Brain pericyte (primary cell): ENCODE measurements around the gene RABL3.
"Not testable (repeated sequence)": the region's sequence is repeated elsewhere in the genome, so short reads cannot be mapped to it uniquely, and the experiment has no call there.

ENCODE experiments used
- DNase-seq: peaks from one replicate; pipeline ENCODE4 v3.0.0-alpha.2; 2012; ENCODE audit warnings: low read depth, low spot score

Gene RABL3

DNA sequence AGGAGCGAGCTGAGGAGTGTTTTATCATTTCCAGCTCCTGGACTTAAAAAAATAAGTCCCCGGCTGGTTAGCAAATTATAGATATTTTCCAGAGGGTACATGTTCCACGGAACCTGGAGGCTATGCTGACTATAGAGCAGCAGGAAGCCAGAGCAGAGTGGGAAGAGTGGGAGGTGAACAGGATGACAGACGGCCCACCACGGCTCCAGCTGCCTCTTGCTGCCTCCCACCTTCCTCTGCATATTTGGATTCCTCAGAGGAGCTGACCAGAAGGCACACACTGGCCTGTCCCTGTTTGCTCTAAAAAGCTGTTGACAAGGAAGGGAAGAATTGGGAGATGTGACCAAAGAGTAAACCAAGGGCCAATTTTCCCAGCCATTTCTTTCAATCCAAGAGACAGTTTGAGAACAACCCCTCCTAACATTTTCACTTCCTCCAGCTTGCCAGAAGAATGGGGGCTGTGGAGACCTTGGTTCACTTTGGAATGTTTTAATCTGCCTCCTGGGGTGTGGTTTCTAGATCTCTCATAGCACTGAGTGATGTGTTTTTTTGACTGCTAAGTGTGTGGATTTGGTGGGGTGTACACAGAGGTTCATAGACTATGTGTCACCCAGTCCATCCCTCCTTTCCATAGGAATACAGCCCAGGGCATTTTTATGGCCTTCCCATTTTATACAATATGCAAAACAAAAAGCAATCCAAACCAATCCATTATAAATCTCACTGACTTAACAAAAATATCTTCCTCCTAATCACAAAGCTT is 97.1 kb downstream of the RABL3 start:
- no peak for DNase-seq

DNA sequence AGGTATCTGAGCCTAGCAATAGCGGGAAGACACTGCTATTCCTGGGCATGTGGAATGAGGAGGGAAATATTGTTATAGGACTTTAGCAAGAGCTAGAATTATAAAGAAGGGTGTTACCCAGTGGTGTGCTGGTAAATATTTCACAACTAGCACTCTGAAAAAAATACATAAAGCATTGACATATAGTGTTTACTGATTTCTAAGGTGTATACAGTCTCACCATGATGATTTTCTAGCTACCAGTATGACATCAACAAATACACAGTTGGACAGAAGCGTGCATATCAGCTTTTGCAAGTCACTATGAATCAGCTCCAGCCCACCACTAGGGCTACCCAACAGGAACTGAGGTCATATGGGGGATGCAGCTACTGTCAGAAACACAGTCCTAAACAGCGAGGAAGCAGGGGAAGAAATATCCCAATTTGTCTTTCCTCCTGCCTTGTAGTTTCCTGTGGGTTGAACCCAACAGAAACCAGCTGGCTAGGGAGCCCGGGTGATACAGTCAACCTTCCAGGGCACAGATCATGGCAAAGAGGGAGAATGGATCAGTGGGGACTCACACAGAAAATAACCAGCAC is 99.9 kb downstream of the RABL3 start:
- no peak for DNase-seq

DNA sequence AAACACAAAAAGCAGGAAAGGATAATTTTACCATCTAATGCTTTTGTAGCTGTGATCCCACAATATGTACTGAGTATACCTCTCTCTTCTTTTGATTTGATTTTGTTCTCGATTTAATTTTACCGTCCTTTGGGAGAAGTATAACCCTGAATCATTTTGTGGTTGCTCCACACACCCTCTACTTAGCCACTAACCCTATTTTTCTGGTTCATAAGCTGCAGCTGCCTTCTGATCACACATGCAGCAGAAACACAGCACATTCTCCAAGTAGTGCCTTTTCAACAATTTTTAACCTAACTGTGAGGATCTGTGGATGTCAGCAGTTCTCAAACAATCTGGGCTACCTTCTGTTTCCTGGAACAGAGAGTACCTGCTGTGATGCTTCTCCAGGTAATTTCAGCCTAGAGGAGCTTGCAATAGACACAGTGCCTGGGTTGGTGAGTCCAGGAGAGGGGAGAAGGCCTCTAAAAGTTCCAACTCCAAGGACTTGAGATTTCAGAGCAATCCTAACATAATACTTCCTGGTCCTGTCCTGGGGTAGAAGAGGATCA is 100.5 kb downstream of the RABL3 start:
- DNase-seq, result no peak

DNA sequence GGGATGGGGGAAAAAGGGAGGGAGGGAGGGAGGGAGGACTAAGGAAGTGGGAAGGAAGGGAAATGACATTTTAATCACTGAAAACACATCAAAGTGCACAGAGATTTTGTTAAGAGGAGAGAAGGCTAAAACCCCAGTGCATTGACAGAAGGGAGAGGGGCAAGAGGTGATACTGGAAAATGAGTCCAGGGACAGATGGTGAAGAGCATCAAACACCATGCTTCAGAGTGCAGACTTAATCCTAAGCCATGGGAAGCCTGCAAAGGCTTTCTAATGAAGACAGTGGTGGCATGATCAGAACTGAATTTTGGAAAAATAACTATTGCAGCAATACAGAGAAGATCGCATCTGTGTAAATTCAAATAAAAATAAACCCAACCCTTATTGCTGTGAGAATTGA is 102.1 kb downstream of the RABL3 start:
- DNase-seq, result no peak

DNA sequence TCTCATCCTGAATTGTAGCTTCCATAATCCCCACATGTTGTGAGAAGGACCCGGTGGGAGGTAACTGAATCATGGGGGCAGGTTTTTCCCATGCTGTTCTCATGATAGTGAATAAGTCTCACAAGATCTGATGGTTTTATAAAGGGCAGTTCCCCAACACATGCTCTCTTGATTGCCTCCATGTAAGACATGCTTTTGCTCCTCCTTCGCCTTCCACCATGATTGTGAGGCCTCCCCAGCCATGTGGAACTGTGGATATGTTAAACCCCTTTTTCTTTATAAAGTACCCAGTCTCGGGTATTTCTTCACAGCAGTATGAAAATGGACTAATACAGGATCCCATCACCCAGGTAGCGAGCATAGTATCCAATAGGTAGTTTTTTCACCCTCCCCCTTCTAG is 103.5 kb downstream of the RABL3 start:
- not testable (repeated sequence) for DNase-seq

DNA sequence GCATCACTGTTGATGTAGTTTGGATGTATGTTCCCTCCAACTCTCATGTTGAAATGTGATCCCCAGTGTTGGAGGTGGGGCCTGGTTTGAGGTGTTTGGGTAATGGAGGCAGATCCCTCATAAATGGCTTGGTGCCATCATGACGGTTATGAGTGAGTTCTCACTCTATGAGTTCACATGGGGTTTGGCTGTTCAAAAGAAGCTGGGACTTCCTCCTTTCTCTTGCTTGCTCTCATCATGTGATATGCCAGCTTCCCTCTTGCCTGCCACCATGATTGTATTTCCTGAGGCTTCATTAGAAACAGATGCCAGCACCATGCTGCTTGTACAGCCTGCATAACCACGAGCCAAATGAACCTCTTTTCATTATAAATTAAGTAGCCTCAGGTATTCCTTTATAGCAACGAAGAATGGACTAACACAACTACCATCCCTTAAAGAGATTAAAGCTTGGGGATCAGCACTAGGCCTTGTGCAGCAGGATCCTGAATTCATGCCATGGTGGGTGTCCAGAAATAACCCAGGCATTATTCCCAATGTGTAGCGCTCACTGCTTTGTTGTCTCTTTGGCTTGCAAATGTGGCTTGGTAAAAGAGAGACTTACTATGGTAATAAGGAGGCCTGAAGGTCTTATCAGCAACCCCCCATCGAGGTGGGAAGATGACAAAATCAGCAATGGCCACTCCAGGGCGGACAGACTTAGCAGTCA is 104.3 kb downstream of the RABL3 start:
- DNase-seq, result no peak

DNA sequence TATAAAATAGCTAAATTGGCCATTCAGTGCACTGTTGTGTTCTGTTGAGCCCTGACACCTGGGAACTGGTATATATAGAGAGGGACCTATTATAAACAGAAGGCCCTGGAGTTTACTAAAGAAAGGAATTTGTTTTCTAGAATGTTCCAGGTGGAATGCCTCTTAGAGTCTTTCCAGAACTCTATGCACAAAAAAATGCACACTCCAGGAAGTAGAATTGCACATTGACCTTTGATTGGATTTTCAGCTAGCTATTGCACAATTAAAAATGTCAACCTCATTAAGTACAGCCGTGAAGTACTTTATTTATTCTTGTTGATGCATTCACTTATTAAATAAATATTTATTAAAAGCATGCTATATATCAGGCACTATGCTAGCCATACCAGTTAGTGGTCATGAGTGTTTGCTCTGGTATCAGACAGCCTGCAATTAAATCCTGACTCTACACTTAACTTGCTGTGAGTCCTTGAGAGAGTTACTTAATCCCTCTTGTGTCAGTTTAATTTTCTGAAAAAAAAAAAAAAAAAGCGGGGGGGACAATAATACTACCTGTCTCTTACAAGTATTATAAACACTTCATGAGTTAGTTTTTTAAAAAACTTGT is 105.4 kb downstream of the RABL3 start:
- no peak for DNase-seq
